HepG2 (cell line): ENCODE measurements around the gene EOGT. TPM values are rescaled to one million over a fixed set of nuclear protein-coding genes. Genes with fewer than 3 reads are reported as not detected.

Experiments
- ARID4A ChIP-seq: sonication (generic); formaldehyde crosslinking; IDR thresholded peaks from 2 replicates; pipeline ENCODE4 v1.5.0; 2020; ENCODE audit warnings: mild to moderate bottlenecking, missing genetic modification reagents, borderline replicate concordance
- BRF2 ChIP-seq: sonication (generic); formaldehyde crosslinking; IDR thresholded peaks from 2 replicates; pipeline ENCODE4 v1.8.1; 2022; ENCODE audit warnings: mild to moderate bottlenecking, missing genetic modification reagents
- CREBL2 ChIP-seq: sonication (generic); formaldehyde crosslinking; IDR thresholded peaks from 2 replicates; pipeline ENCODE4 v1.8.1; 2023; ENCODE audit warnings: missing genetic modification reagents, mild to moderate bottlenecking, borderline replicate concordance
- POLR2AphosphoS5 ChIP-seq: IDR thresholded peaks from 2 replicates; pipeline ENCODE4 v1.6.1; 2012; ENCODE audit warnings: low read depth, low read length
- TEAD3 ChIP-seq: optimal IDR thresholded peaks from 2 replicates; pipeline ENCODE3; 2016; ENCODE audit warnings: borderline replicate concordance
- ZBTB49 ChIP-seq: sonication (generic); formaldehyde crosslinking; IDR thresholded peaks from 2 replicates; pipeline ENCODE4 v1.4.0; 2020; ENCODE audit warnings: missing genetic modification reagents, borderline replicate concordance
- ZNF276 ChIP-seq: sonication (generic); formaldehyde crosslinking; IDR thresholded peaks from 2 replicates; pipeline ENCODE4 v1.4.0; 2020; ENCODE audit warnings: mild to moderate bottlenecking, low read depth, missing genetic modification reagents
- polyA plus RNA-seq, 8 experiments: library from polyadenylated mRNA; depleted of rRNA in 3 of 8; stranded (reverse) in 7 of 8; unstranded in 1 of 8; fragments of >200 nt; fragmentation: Illumina TruSeq in 4 of 8; extraction: Trizol in 4 of 8; gene quantifications; 2 replicates each; pipeline versions ENCODE4 v1.2.1 to v1.2.3, GENCODE V29; 2011 to 2016; ENCODE audit warnings: low read depth in 4 of 8, missing spikeins in 1 of 8, mixed read lengths in 1 of 8; ENCODE audit not compliant: insufficient read depth in 1 of 8
- total RNA-seq, 5 experiments: library from RNA; depleted of rRNA; stranded (reverse); fragments of >200 nt; fragmentation: Illumina TruSeq; extraction: Trizol; gene quantifications; 2 replicates each; pipeline ENCODE4 v1.2.3, GENCODE V29; 2016; ENCODE audit warnings: low read depth in 1 of 5

Gene EOGT
- total and polyA plus RNA-seq, 2 of the 13 experiments (the other 11 are each of a cell fraction or from before 2014, with no cell fraction given), result 4.5 to 18.6 TPM

GRCh38 chr3:68988740-68989139 is 24.7 kb downstream of the EOGT start (continued):
- no peak for TF ChIP-seq ZBTB49
- TF ChIP-seq POLR2AphosphoS5, result no peak
- no peak for TF ChIP-seq CREBL2 (CRISPR knock-in tag)
- no peak for TF ChIP-seq ARID4A (CRISPR knock-in tag)
- no peak for TF ChIP-seq TEAD3
- TF ChIP-seq ZNF276 (CRISPR knock-in tag), result no peak
- no peak for TF ChIP-seq BRF2 (CRISPR knock-in tag)
